CD4-positive, alpha-beta T cell treated with Interleukin-12 subunit alpha and Interleukin-12 subunit beta, for 1 hour (primary cell): ENCODE data around the gene ZNF699.

ENCODE experiments used
- DNase-seq: peaks from one replicate; pipeline ENCODE4 v3.0.0-alpha.2; 2020

The ZNF699 gene

DNA sequence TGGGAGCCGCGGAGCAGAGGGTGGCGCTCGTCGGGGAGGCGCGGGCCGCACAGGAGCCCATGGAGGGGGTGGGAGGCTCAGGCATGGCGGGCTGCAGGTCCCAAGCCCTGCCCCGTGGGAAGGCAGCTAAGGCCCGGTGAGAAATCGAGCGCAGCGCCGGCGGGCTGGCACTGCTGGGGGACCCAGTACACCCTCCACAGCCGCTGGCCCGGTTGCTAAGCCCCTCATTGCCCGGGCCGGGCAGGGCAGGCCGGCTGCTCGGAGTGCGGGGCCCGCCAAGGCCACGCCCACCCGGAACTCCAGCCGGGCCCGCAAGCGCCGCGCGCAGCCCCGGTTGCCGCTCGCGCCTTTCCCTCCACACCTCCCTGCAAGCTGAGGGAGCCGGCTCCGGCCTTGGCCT, 26.2 kb downstream of the ZNF699 start:
- peak; percentile 20 for DNase-seq

DNA sequence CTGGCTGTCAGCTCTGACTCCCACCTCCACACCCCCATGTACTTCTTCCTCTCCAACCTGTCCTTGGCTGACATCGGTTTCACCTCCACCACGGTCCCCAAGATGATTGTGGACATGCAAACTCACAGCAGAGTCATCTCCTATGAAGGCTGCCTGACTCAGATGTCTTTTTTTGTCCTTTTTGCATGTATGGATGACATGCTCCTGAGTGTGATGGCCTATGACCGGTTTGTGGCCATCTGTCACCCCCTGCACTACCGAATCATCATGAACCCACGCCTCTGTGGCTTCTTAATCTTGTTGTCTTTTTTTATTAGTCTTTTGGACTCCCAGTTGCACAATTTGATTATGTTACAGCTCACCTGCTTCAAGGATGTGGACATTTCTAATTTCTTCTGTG, 58.4 kb downstream of the ZNF699 start:
- no peak for DNase-seq

DNA sequence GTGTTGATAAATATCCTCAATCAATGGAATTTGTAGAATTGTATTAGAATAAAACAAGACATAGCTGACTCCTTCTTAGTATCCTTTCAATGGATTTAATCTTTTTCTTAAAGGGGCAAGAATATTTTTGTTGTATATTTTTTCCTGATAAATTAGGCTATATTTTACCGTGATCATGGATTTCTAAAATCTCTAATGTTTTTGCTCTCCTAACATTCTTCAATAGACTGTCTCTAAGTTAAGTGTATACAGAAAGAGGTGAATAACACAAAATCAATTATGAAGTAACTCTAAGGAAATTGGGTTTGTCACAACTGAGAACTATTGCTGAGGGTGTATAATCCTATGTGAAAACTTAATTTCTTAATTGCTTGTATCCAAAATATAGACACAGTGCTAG, 59.0 kb downstream of the ZNF699 start, which contains the start of gene OR7E24:
TSS of gene OR7E24 (plus strand) at position 301 of the 400 bp plus-strand sequence. CDS start 114 bp downstream, outside the sequence.
- DNase-seq, result no peak
